ENCODE data around the gene GADD45A.
"Not testable (repeated sequence)": the region's sequence is repeated elsewhere in the genome, so short reads cannot be mapped to it uniquely, and the experiment has no call there.

GADD45A gene

GRCh38 chr1:67662884-67663283 is 22.1 kb upstream of the GADD45A start:
- no peaks in the 10 kb centered on the region for H3K36me3 ChIP-seq (ENCODE audit: insufficient read depth, low read length)
- no peak overlapping the region for H3K27ac ChIP-seq
- no peak for TF ChIP-seq EZH2 (IDR thresholded peaks at IDR 0.05)
- no peak for TF ChIP-seq FOXP2 (optimal IDR thresholded peaks at IDR 0.05; ENCODE audit: control extremely low read depth, extremely low read length, insufficient read depth)
- TF ChIP-seq POLR2AphosphoS5 (IDR thresholded peaks at IDR 0.05; ENCODE audit: borderline replicate concordance, low read depth, low read length), result no peak
- H3K9ac ChIP-seq (ENCODE audit: insufficient read length), result no peak overlapping the region
- no peaks in the 10 kb centered on the region for H3K9me3 ChIP-seq (ENCODE audit: low read depth, low read length)
- no peak for DNase-seq (ENCODE audit: low read depth, low spot score)
- no peak overlapping the region for H3K4me3 ChIP-seq

DNA sequence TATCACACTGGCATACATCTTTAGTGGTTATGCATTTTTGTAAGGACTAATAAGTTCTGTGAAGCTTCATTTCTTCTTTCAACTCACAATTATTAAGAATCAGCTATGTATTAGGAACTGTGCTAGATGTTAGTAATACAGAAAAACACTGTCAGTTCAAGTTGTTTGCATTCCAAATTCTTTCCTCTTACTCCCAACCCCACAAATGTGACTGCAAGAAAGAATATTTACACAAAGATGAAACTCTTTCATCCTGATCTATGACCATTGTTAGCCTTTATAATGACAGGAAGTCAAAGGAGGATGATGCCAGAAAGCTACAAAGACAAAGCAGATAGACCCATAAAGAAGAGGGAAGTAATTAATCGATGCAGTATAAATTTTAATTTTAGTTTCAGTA is 21.0 kb upstream of the GADD45A start:
- H3K9me3 ChIP-seq (ENCODE audit: low read depth, low read length), result no peaks in the 10 kb centered on the region
- DNase-seq (ENCODE audit: low read depth, low spot score), result no peak
- H3K4me3 ChIP-seq, result no peak overlapping the region
- H3K9ac ChIP-seq (ENCODE audit: insufficient read length), result no peak overlapping the region
- H3K36me3 ChIP-seq (ENCODE audit: insufficient read depth, low read length), result no peaks in the 10 kb centered on the region
- H3K27ac ChIP-seq, result no peak overlapping the region
- TF ChIP-seq POLR2AphosphoS5 (IDR thresholded peaks at IDR 0.05; ENCODE audit: borderline replicate concordance, low read depth, low read length) (no peak), EZH2 (IDR thresholded peaks at IDR 0.05) (no peak), FOXP2 (optimal IDR thresholded peaks at IDR 0.05; ENCODE audit: control extremely low read depth, extremely low read length, insufficient read depth) (no peak)

- not testable (repeated sequence) for H3K27ac ChIP-seq; H3K9ac ChIP-seq (ENCODE audit: insufficient read length); DNase-seq (ENCODE audit: low read depth, low spot score); H3K36me3 ChIP-seq (ENCODE audit: insufficient read depth, low read length); H3K4me3 ChIP-seq; H3K9me3 ChIP-seq (ENCODE audit: low read depth, low read length)
Observed at GRCh38 chr1:67665307-67665706, 19.7 kb upstream of the GADD45A start.

GRCh38 chr1:67666636-67667035 is 18.4 kb upstream of the GADD45A start:
- no peak overlapping the region for H3K4me3 ChIP-seq
- H3K27ac ChIP-seq, result no peak overlapping the region
- H3K9ac ChIP-seq (ENCODE audit: insufficient read length), result no peak overlapping the region
- H3K9me3 ChIP-seq (ENCODE audit: low read depth, low read length), result no peaks in the 10 kb centered on the region
- TF ChIP-seq POLR2AphosphoS5 (IDR thresholded peaks at IDR 0.05; ENCODE audit: borderline replicate concordance, low read depth, low read length), result no peak
- no peak for TF ChIP-seq EZH2 (IDR thresholded peaks at IDR 0.05)
- no peak for TF ChIP-seq FOXP2 (optimal IDR thresholded peaks at IDR 0.05; ENCODE audit: control extremely low read depth, extremely low read length, insufficient read depth)
- no peak for DNase-seq (ENCODE audit: low read depth, low spot score)
- H3K36me3 ChIP-seq (ENCODE audit: insufficient read depth, low read length), result no peaks in the 10 kb centered on the region

DNA sequence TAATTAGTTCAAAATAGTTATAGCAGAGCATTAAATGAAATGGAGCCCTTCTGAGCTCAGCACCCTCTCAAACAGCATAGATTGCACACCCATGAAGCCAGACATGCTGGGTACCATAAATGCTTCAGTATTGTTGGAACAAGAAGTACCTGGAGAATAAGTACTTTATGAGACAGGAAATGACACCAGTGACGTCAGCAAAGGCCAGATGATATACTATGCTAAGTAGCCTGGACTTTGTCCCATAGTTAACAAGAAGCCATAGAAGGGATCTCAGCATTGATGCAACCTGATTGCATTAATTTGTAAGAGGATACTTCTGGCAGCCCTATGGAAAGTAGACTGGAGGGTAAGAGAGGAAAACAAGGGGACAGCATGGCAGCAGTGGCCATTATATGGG is 16.3 kb upstream of the GADD45A start:
- Histone ChIP-seq H3K4me3 (no peak overlapping the region), H3K9me3 (ENCODE audit: low read depth, low read length) (no peaks in the 10 kb centered on the region), H3K27ac (no peak overlapping the region), H3K36me3 (ENCODE audit: insufficient read depth, low read length) (no peaks in the 10 kb centered on the region), H3K9ac (ENCODE audit: insufficient read length) (no peak overlapping the region)
- no peak for DNase-seq (ENCODE audit: low read depth, low spot score)
- no peak for TF ChIP-seq EZH2 (IDR thresholded peaks at IDR 0.05)
- TF ChIP-seq POLR2AphosphoS5 (IDR thresholded peaks at IDR 0.05; ENCODE audit: borderline replicate concordance, low read depth, low read length), result no peak
- no peak for TF ChIP-seq FOXP2 (optimal IDR thresholded peaks at IDR 0.05; ENCODE audit: control extremely low read depth, extremely low read length, insufficient read depth)

GRCh38 chr1:67672260-67672803 is 12.7 kb upstream of the GADD45A start:
- Histone ChIP-seq H3K9ac (ENCODE audit: insufficient read length) (no peak overlapping the region), H3K27ac (no peak overlapping the region), H3K36me3 (ENCODE audit: insufficient read depth, low read length) (no peaks in the 10 kb centered on the region), H3K4me3 (no peak overlapping the region), H3K9me3 (ENCODE audit: low read depth, low read length) (no peaks in the 10 kb centered on the region)
- no peak for TF ChIP-seq POLR2AphosphoS5 (IDR thresholded peaks at IDR 0.05; ENCODE audit: borderline replicate concordance, low read depth, low read length)
- TF ChIP-seq EZH2 (IDR thresholded peaks at IDR 0.05), result no peak
- no peak for TF ChIP-seq FOXP2 (optimal IDR thresholded peaks at IDR 0.05; ENCODE audit: control extremely low read depth, extremely low read length, insufficient read depth)
- no peak for DNase-seq (ENCODE audit: low read depth, low spot score)

GRCh38 chr1:67673468-67674201 is 11.4 kb upstream of the GADD45A start:
- H3K9me3 ChIP-seq (ENCODE audit: low read depth, low read length), result no peaks in the 10 kb centered on the region
- no peak overlapping the region for H3K27ac ChIP-seq
- H3K4me3 ChIP-seq, result no peak overlapping the region
- no peak overlapping the region for H3K9ac ChIP-seq (ENCODE audit: insufficient read length)
- H3K36me3 ChIP-seq (ENCODE audit: insufficient read depth, low read length), result no peaks in the 10 kb centered on the region
- TF ChIP-seq EZH2 (IDR thresholded peaks at IDR 0.05) (no peak), POLR2AphosphoS5 (IDR thresholded peaks at IDR 0.05; ENCODE audit: borderline replicate concordance, low read depth, low read length) (no peak), FOXP2 (optimal IDR thresholded peaks at IDR 0.05; ENCODE audit: control extremely low read depth, extremely low read length, insufficient read depth) (no peak)
- no peak for DNase-seq (ENCODE audit: low read depth, low spot score)

GRCh38 chr1:67674260-67675011 is 10.6 kb upstream of the GADD45A start:
- TF ChIP-seq POLR2AphosphoS5 (IDR thresholded peaks at IDR 0.05; ENCODE audit: borderline replicate concordance, low read depth, low read length), result no peak
- no peaks in the 10 kb centered on the region for H3K9me3 ChIP-seq (ENCODE audit: low read depth, low read length)
- no peak overlapping the region for H3K9ac ChIP-seq (ENCODE audit: insufficient read length)
- no peaks in the 10 kb centered on the region for H3K36me3 ChIP-seq (ENCODE audit: insufficient read depth, low read length)
- no peak overlapping the region for H3K4me3 ChIP-seq
- DNase-seq (ENCODE audit: low read depth, low spot score), result no peak
- no peak overlapping the region for H3K27ac ChIP-seq

All from SK-N-MC (cell line).